ENCODE measurements around the gene DMRTC2.

The DMRTC2 gene

DNA sequence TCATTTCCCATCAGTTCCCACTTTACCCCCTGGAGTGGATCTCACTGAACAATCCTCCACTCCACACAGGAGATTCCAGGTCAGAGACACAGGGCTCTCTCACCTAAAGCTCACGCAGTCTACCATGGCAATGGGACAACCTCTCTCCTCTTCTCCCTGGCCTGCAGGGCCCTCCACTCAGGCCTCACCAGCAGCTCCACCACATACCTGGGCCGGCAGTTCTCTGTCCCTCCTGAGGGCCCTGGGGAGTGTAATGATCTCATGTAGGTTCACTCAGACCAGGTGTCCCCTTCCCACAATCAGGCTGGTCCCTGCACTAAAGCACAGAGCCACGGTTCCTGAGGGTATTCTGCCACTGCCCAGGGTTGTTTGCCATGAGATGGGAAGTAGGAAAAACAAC, 32.9 kb upstream of the DMRTC2 start (continued):
- TF ChIP-seq, protein P1, sequence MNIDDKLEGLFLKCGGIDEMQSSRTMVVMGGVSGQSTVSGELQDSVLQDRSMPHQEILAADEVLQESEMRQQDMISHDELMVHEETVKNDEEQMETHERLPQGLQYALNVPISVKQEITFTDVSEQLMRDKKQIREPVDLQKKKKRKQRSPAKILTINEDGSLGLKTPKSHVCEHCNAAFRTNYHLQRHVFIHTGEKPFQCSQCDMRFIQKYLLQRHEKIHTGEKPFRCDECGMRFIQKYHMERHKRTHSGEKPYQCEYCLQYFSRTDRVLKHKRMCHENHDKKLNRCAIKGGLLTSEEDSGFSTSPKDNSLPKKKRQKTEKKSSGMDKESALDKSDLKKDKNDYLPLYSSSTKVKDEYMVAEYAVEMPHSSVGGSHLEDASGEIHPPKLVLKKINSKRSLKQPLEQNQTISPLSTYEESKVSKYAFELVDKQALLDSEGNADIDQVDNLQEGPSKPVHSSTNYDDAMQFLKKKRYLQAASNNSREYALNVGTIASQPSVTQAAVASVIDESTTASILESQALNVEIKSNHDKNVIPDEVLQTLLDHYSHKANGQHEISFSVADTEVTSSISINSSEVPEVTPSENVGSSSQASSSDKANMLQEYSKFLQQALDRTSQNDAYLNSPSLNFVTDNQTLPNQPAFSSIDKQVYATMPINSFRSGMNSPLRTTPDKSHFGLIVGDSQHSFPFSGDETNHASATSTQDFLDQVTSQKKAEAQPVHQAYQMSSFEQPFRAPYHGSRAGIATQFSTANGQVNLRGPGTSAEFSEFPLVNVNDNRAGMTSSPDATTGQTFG (tag by site-specific recombination; IDR thresholded peaks at IDR 0.05; ENCODE audit: borderline replicate concordance), result no peak
- TF ChIP-seq, protein P2, sequence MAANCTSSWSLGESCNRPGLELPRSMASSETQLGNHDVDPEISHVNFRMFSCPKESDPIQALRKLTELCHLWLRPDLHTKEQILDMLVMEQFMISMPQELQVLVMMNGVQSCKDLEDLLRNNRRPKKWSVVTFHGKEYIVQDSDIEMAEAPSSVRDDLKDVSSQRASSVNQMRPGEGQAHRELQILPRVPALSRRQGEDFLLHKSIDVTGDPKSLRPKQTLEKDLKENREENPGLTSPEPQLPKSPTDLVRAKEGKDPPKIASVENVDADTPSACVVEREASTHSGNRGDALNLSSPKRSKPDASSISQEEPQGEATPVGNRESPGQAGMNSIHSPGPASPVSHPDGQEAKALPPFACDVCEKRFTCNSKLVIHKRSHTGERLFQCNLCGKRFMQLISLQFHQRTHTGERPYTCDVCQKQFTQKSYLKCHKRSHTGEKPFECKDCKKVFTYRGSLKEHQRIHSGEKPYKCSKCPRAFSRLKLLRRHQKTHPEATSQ (tag by site-specific recombination; IDR thresholded peaks at IDR 0.05), result no peak
- TF ChIP-seq ZNF157 (tag by site-specific recombination; IDR thresholded peaks at IDR 0.05) (no peak), ZNF544 (tag by site-specific recombination; IDR thresholded peaks at IDR 0.05) (no peak), ZBTB7A (tag by site-specific recombination; IDR thresholded peaks at IDR 0.05; ENCODE audit: low read depth) (no peak)
- TF ChIP-seq, protein P3, sequence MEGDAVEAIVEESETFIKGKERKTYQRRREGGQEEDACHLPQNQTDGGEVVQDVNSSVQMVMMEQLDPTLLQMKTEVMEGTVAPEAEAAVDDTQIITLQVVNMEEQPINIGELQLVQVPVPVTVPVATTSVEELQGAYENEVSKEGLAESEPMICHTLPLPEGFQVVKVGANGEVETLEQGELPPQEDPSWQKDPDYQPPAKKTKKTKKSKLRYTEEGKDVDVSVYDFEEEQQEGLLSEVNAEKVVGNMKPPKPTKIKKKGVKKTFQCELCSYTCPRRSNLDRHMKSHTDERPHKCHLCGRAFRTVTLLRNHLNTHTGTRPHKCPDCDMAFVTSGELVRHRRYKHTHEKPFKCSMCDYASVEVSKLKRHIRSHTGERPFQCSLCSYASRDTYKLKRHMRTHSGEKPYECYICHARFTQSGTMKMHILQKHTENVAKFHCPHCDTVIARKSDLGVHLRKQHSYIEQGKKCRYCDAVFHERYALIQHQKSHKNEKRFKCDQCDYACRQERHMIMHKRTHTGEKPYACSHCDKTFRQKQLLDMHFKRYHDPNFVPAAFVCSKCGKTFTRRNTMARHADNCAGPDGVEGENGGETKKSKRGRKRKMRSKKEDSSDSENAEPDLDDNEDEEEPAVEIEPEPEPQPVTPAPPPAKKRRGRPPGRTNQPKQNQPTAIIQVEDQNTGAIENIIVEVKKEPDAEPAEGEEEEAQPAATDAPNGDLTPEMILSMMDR (tag by site-specific recombination; IDR thresholded peaks at IDR 0.05), result no peak
- TF ChIP-seq, protein P4, sequence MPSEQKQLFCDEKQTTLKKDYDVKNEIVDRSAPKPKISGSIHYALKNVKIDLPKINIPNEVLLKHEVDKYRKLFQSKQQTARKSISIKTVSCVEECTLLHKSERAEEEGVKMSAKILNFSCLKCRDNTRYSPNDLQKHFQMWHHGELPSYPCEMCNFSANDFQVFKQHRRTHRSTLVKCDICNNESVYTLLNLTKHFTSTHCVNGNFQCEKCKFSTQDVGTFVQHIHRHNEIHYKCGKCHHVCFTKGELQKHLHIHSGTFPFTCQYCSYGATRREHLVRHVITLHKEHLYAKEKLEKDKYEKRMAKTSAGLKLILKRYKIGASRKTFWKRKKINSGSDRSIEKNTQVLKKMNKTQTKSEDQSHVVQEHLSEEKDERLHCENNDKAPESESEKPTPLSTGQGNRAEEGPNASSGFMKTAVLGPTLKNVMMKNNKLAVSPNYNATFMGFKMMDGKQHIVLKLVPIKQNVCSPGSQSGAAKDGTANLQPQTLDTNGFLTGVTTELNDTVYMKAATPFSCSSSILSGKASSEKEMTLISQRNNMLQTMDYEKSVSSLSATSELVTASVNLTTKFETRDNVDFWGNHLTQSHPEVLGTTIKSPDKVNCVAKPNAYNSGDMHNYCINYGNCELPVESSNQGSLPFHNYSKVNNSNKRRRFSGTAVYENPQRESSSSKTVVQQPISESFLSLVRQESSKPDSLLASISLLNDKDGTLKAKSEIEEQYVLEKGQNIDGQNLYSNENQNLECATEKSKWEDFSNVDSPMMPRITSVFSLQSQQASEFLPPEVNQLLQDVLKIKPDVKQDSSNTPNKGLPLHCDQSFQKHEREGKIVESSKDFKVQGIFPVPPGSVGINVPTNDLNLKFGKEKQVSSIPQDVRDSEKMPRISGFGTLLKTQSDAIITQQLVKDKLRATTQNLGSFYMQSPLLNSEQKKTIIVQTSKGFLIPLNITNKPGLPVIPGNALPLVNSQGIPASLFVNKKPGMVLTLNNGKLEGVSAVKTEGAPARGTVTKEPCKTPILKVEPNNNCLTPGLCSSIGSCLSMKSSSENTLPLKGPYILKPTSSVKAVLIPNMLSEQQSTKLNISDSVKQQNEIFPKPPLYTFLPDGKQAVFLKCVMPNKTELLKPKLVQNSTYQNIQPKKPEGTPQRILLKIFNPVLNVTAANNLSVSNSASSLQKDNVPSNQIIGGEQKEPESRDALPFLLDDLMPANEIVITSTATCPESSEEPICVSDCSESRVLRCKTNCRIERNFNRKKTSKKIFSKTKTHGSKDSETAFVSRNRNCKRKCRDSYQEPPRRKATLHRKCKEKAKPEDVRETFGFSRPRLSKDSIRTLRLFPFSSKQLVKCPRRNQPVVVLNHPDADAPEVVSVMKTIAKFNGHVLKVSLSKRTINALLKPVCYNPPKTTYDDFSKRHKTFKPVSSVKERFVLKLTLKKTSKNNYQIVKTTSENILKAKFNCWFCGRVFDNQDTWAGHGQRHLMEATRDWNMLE (tag by site-specific recombination; conservative IDR thresholded peaks at IDR 0.05; ENCODE audit: low read depth), result no peak
- TF ChIP-seq, protein P5, sequence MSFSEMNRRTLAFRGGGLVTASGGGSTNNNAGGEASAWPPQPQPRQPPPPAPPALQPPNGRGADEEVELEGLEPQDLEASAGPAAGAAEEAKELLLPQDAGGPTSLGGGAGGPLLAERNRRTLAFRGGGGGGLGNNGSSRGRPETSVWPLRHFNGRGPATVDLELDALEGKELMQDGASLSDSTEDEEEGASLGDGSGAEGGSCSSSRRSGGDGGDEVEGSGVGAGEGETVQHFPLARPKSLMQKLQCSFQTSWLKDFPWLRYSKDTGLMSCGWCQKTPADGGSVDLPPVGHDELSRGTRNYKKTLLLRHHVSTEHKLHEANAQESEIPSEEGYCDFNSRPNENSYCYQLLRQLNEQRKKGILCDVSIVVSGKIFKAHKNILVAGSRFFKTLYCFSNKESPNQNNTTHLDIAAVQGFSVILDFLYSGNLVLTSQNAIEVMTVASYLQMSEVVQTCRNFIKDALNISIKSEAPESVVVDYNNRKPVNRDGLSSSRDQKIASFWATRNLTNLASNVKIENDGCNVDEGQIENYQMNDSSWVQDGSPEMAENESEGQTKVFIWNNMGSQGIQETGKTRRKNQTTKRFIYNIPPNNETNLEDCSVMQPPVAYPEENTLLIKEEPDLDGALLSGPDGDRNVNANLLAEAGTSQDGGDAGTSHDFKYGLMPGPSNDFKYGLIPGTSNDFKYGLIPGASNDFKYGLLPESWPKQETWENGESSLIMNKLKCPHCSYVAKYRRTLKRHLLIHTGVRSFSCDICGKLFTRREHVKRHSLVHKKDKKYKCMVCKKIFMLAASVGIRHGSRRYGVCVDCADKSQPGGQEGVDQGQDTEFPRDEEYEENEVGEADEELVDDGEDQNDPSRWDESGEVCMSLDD (tag by site-specific recombination; IDR thresholded peaks at IDR 0.05), result no peak

DNA sequence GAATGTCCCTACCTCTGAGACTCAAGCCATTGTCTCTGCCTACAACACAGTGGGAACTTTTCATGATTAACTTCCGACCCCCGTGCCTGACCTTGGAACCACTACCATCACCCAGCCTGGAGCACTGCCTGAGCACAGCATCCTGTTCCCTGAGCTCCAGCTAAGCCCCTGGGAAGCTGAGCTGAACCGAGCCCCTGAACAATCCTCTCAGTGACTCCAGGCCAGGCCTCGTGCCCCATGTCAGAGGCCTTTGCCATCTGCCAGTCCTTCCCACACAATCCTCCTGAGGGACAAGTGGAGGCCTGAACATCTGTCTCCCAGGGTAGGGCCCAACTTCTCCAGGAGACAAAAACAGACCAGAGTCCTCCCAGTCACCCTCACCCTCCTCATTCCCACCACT, 30.9 kb upstream of the DMRTC2 start:
- no peaks in the 10 kb centered on the region for H3K36me3 ChIP-seq (ENCODE audit: control insufficient read depth in 2 of 2, insufficient read depth in 1 of 2, low read length in 2 of 2)
- ChIA-PET POLR2A (no interaction called here), CTCF (interaction anchor here (1.1 to 4.0 kb wide), 5 partner anchors 19 to 62 kb away, joined by 3 to 27 read pairs (median 7); no protein-coding TSS in a partner anchor)
- H3K4me1 ChIP-seq (ENCODE audit: control insufficient read depth, insufficient read depth, low read length), result no peaks in the 10 kb centered on the region
- H3K9me3 ChIP-seq (ENCODE audit: control insufficient read depth, insufficient read depth, low read depth, low read length), result no peaks in the 10 kb centered on the region
- no peak overlapping the region for H3K27ac ChIP-seq (ENCODE audit: extremely low read depth, low read depth, low read length)
- no peak overlapping the region for H3K4me3 ChIP-seq (ENCODE audit: low read depth, low read length)
- TF ChIP-seq ZNF624 (tag by site-specific recombination; IDR thresholded peaks at IDR 0.05), result no peak
- no peak for TF ChIP-seq ZNF16 (tag by site-specific recombination; IDR thresholded peaks at IDR 0.05; ENCODE audit: low read depth)
- no peak for TF ChIP-seq ZNF433 (tag by site-specific recombination; IDR thresholded peaks at IDR 0.05; ENCODE audit: low read depth)
- no peak for TF ChIP-seq ZNF169 (tag by site-specific recombination; IDR thresholded peaks at IDR 0.05)
- TF ChIP-seq, protein P6, sequence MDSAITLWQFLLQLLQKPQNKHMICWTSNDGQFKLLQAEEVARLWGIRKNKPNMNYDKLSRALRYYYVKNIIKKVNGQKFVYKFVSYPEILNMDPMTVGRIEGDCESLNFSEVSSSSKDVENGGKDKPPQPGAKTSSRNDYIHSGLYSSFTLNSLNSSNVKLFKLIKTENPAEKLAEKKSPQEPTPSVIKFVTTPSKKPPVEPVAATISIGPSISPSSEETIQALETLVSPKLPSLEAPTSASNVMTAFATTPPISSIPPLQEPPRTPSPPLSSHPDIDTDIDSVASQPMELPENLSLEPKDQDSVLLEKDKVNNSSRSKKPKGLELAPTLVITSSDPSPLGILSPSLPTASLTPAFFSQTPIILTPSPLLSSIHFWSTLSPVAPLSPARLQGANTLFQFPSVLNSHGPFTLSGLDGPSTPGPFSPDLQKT (IDR thresholded peaks at IDR 0.05; ENCODE audit: borderline replicate concordance, low read depth, low read length), result no peak
- TF ChIP-seq BCL11B (tag by site-specific recombination; IDR thresholded peaks at IDR 0.05; ENCODE audit: low read depth), result no peak
- TF ChIP-seq ZNF366 (tag by site-specific recombination; conservative IDR thresholded peaks at IDR 0.05), result no peak
- TF ChIP-seq IKZF3 (tag by site-specific recombination; IDR thresholded peaks at IDR 0.05), result no peak
- TF ChIP-seq ZSCAN16 (tag by site-specific recombination; IDR thresholded peaks at IDR 0.05), result no peak
- TF ChIP-seq, protein P2 (tag by site-specific recombination; IDR thresholded peaks at IDR 0.05), result no peak
- TF ChIP-seq SCRT1 (tag by site-specific recombination; IDR thresholded peaks at IDR 0.05; ENCODE audit: borderline replicate concordance), result no peak
